Measurements from ENCODE around the gene EXOC3L2.

EXOC3L2 gene

DNA sequence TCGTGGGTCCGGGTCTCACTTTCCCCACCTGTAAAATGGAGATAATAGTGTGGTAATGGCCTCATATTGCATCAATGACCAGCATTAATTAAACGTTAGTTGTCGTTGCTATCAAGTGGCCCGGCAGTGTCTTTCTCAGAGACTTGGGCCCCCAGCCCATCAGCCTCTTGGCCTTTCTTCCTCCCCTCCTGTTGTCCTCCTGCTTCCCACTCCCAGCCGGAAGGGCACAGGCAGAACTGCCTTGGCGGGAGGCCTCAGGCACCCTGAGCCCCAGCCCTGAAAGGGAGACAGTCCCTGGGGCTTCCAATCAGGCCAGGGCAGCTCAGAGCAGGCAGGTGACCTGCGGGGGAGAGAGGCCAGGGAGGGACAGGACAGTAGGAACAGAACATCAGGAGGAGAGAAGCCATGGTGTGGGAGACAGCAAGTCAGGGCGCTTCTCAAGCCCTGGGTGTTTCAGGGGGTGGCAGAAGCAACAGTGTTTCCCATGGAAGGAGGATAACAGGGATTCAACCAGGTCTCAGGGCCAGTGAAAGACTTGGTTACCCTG is 10.5 kb upstream of the EXOC3L2 start:
- no peaks in the 10 kb centered on the region for H3K79me2 ChIP-seq (ENCODE audit: insufficient read depth, low read length)
- no peak for TF ChIP-seq EZH2phosphoT487 (conservative IDR thresholded peaks at IDR 0.05; ENCODE audit: low read length)
- TF ChIP-seq, protein P1, sequence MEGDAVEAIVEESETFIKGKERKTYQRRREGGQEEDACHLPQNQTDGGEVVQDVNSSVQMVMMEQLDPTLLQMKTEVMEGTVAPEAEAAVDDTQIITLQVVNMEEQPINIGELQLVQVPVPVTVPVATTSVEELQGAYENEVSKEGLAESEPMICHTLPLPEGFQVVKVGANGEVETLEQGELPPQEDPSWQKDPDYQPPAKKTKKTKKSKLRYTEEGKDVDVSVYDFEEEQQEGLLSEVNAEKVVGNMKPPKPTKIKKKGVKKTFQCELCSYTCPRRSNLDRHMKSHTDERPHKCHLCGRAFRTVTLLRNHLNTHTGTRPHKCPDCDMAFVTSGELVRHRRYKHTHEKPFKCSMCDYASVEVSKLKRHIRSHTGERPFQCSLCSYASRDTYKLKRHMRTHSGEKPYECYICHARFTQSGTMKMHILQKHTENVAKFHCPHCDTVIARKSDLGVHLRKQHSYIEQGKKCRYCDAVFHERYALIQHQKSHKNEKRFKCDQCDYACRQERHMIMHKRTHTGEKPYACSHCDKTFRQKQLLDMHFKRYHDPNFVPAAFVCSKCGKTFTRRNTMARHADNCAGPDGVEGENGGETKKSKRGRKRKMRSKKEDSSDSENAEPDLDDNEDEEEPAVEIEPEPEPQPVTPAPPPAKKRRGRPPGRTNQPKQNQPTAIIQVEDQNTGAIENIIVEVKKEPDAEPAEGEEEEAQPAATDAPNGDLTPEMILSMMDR (IDR thresholded peaks at IDR 0.05; ENCODE audit: insufficient read depth, low read length, poor library complexity, severe bottlenecking), result no peak
- H3K9me3 ChIP-seq (ENCODE audit: insufficient read depth, low read length), result no peaks in the 10 kb centered on the region
- no peak overlapping the region for H2AFZ ChIP-seq (ENCODE audit: low read depth, low read length, severe bottlenecking)
- H3F3A ChIP-seq (ENCODE audit: insufficient read depth), result 0 out of 2 replicates have a peak, but pooled peaks cover under 1% of the 10 kb centered on the region
- H3K9me2 ChIP-seq (replicated peaks; ENCODE audit: insufficient read depth, low read length), result no peaks in the 10 kb centered on the region
- H3K9ac ChIP-seq (ENCODE audit: low read length), result no peak overlapping the region
- H3K4me2 ChIP-seq (ENCODE audit: low read depth, low read length, poor library complexity, severe bottlenecking), result no peak overlapping the region
- H3K27ac ChIP-seq (ENCODE audit: low read depth, low read length), result no peak overlapping the region
- H3K27me3 ChIP-seq (ENCODE audit: low read length), result no peaks in the 10 kb centered on the region
- no peaks in the 10 kb centered on the region for H3K36me3 ChIP-seq (ENCODE audit: low read length)
- no peak overlapping the region for H3K4me3 ChIP-seq (ENCODE audit: insufficient read depth, low read length, poor library complexity, severe bottlenecking)
- no peaks in the 10 kb centered on the region for H4K20me1 ChIP-seq (ENCODE audit: low read depth, low read length)

DNA sequence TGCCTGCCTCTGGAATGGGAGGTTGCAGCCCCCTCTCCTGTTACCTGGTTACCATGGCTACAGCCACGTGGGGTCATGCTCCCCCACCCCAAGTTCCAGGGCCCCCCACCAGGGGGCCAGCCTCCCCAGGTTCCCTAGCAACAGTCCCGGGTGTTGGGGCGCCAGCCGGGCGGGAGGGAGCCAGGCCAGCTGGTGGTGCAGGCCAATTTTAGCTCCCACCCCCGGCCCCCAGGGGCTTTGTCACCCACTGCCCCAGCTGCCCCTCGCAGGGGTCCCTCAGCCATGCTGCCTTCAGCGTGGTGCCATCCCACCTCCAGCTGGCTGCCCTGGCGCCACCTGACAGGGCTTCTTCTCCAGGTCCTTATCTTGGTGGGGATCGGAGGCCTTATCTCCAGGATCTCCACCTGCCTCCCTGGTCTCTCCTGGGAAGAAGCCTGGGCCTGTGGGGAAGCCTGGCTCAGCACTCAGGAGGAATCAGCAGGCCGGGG is 8.9 kb upstream of the EXOC3L2 start:
- Histone ChIP-seq H3K9ac (ENCODE audit: low read length) (no peak overlapping the region), H3K79me2 (ENCODE audit: insufficient read depth, low read length) (no peaks in the 10 kb centered on the region), H3K9me3 (ENCODE audit: insufficient read depth, low read length) (no peaks in the 10 kb centered on the region), H3K27ac (ENCODE audit: low read depth, low read length) (no peak overlapping the region), H3K4me2 (ENCODE audit: low read depth, low read length, poor library complexity, severe bottlenecking) (no peak overlapping the region), H3K9me2 (replicated peaks; ENCODE audit: insufficient read depth, low read length) (no peaks in the 10 kb centered on the region), H3F3A (ENCODE audit: insufficient read depth) (0 out of 2 replicates have a peak, but pooled peaks cover 4% of the 10 kb centered on the region), H4K20me1 (ENCODE audit: low read depth, low read length) (no peaks in the 10 kb centered on the region), H3K4me3 (ENCODE audit: insufficient read depth, low read length, poor library complexity, severe bottlenecking) (no peak overlapping the region), H3K27me3 (ENCODE audit: low read length) (no peaks in the 10 kb centered on the region), H3K36me3 (ENCODE audit: low read length) (no peaks in the 10 kb centered on the region), H2AFZ (ENCODE audit: low read depth, low read length, severe bottlenecking) (no peak overlapping the region)
- TF ChIP-seq EZH2phosphoT487 (conservative IDR thresholded peaks at IDR 0.05; ENCODE audit: low read length), result no peak
- TF ChIP-seq, protein P1 (IDR thresholded peaks at IDR 0.05; ENCODE audit: insufficient read depth, low read length, poor library complexity, severe bottlenecking), result no peak

DNA sequence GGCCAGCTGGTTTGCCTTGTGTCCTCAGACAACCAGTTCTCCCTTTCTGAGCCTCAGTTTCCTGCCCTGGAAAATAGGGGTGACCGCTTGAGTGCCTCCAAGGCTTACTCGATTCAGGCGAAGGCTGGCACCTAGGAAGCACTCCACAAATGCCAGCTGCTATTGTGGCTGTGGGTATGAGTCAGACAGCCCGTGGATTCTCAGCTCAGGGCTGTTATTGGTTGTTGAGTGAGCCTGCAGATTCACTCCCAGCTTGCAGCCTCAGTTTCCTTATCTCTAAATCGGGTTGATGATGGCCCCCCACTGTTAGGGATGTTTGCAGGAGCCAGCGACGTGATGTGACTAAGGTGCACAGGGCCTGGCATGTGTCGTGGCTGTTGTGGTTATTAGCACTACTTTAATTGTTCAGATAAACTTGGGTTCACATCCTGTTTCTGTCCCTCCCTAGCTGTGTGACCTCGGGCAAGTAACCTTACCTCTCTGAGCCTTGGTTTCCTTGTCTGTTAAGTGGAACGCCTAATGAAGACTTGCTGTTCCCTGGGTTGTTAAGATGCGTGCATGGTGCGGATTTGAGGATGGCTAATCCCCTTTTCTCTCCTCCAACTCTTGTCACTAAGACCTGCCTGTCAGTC is 8.3 kb upstream of the EXOC3L2 start:
- H3K4me2 ChIP-seq (ENCODE audit: low read depth, low read length, poor library complexity, severe bottlenecking), result no peak overlapping the region
- H3K27ac ChIP-seq (ENCODE audit: low read depth, low read length), result no peak overlapping the region
- no peaks in the 10 kb centered on the region for H3K27me3 ChIP-seq (ENCODE audit: low read length)
- H3F3A ChIP-seq (ENCODE audit: insufficient read depth), result 0 out of 2 replicates have a peak, but pooled peaks cover 4% of the 10 kb centered on the region
- no peaks in the 10 kb centered on the region for H4K20me1 ChIP-seq (ENCODE audit: low read depth, low read length)
- H3K4me3 ChIP-seq (ENCODE audit: insufficient read depth, low read length, poor library complexity, severe bottlenecking), result no peak overlapping the region
- no peaks in the 10 kb centered on the region for H3K36me3 ChIP-seq (ENCODE audit: low read length)
- no peaks in the 10 kb centered on the region for H3K9me3 ChIP-seq (ENCODE audit: insufficient read depth, low read length)
- H3K9me2 ChIP-seq (replicated peaks; ENCODE audit: insufficient read depth, low read length), result no peaks in the 10 kb centered on the region
- H2AFZ ChIP-seq (ENCODE audit: low read depth, low read length, severe bottlenecking), result no peak overlapping the region
- H3K79me2 ChIP-seq (ENCODE audit: insufficient read depth, low read length), result no peaks in the 10 kb centered on the region
- no peak for TF ChIP-seq EZH2phosphoT487 (conservative IDR thresholded peaks at IDR 0.05; ENCODE audit: low read length)
- TF ChIP-seq, protein P1 (IDR thresholded peaks at IDR 0.05; ENCODE audit: insufficient read depth, low read length, poor library complexity, severe bottlenecking), result no peak
- H3K9ac ChIP-seq (ENCODE audit: low read length), result no peak overlapping the region

Data from SU-DHL-6 (cell line).